Stomach (tissue), 9 donors: Measurements from ENCODE around the gene MTR. TPM values are rescaled to one million over a fixed set of nuclear protein-coding genes. Genes with fewer than 3 reads are reported as not detected.

Source experiments
- DNase-seq, 2 donors: peaks; one replicate each; pipeline versions ENCODE4 v3.0.0 to v3.0.0-alpha.2; 2013 to 2019
- H3K27ac ChIP-seq, 5 donors: fragments of 200-600 bp in 4 of 5; sonication (generic) in 4 of 5; one replicate each; pipeline ENCODE4 v1.5.1; 2013 to 2019; ENCODE audit warnings: mild to moderate bottlenecking in 1 of 5, moderate library complexity in 1 of 5
- H3K27me3 ChIP-seq, 3 donors: fragments of 200-600 bp; sonication (generic); one replicate each; pipeline ENCODE4 v1.5.1; 2017 to 2019; ENCODE audit warnings: mixed run types in 1 of 3
- H3K36me3 ChIP-seq, 4 donors: fragments of 200-600 bp; sonication (generic); 1 replicate in 3 of 4; 2 replicates in 1 of 4; pipeline ENCODE4 v1.5.1; 2016 to 2019
- H3K4me1 ChIP-seq, 4 donors: fragments of 200-600 bp; sonication (generic); one replicate each; pipeline ENCODE4 v1.5.1; 2016 to 2019
- H3K4me3 ChIP-seq, 4 donors: fragments of 200-600 bp; sonication (generic) in 3 of 4; one replicate each; pipeline ENCODE4 v1.5.1; 2016 to 2019; ENCODE audit warnings: mild to moderate bottlenecking in 1 of 4
- H3K9me3 ChIP-seq, 4 donors: fragments of 200-600 bp; sonication (generic); one replicate each; pipeline ENCODE4 v1.5.1; 2016 to 2019
- CTCF ChIP-seq, 7 experiments: fragments of 450-650 bp in 4 of 7; fragments of 200-600 bp in 3 of 7; sonication (generic) in 3 of 7; IDR thresholded peaks; one replicate each; pipeline ENCODE4 v1.5.1; 2016 to 2019; ENCODE audit warnings: antibody characterized with exemption in 7 of 7, control low read depth in 2 of 7, mild to moderate bottlenecking in 1 of 7
- EP300 ChIP-seq: sonication (generic); formaldehyde crosslinking; IDR thresholded peaks from one replicate; pipeline ENCODE4 v1.6.1; 2017; ENCODE audit warnings: antibody characterized with exemption
- POLR2A ChIP-seq, 4 donors: fragments of 450-650 bp; IDR thresholded peaks; one replicate each; pipeline ENCODE4 v1.6.1; 2016; ENCODE audit warnings: antibody characterized with exemption in 4 of 4, control low read depth in 2 of 4, mild to moderate bottlenecking in 1 of 4, moderate library complexity in 1 of 4
- POLR2AphosphoS5 ChIP-seq, 3 donors: sonication (generic); formaldehyde crosslinking; IDR thresholded peaks; one replicate each; pipeline ENCODE4 v1.6.1; 2016; ENCODE audit warnings: antibody characterized with exemption in 3 of 3
- WGBS, 5 donors: extraction: QIAGEN DNeasy Blood & Tissue Kit in 3 of 5; methylation state at CpG; one replicate each; pipeline versions ENCODE4 v1.1.5 to v1.1.7; 2013 to 2018; 5-methylcytosine and 5-hydroxymethylcytosine counted together
- intact Hi-C: fragments of 100-400 bp; cut with DNase I; formaldehyde crosslinking; loops from one replicate; pipeline ENCODE4 v1.15.1; 2023; ENCODE audit warnings: low total_unique reads
- polyA plus RNA-seq, 3 donors: library from polyadenylated mRNA; stranded (reverse); fragments of 200-250 nt; gene quantifications; one replicate each; pipeline ENCODE4 v1.2.3, GENCODE V29; 2013
- total RNA-seq, 5 donors: library from RNA; depleted of rRNA; stranded (reverse); fragments of >200 nt; gene quantifications; one replicate each; pipeline versions ENCODE4 v1.1.0 to v1.2.3, GENCODE V29; 2014 to 2016
- donor health status: healthy with polysubstance abuse.
- donor health status: Bipolar disorder and iron deficiency.
- donor health status: healthy.

MTR gene
- total and polyA plus RNA-seq, 8 donors: 3.1 to 57.3 (median 23.6) TPM

DNA sequence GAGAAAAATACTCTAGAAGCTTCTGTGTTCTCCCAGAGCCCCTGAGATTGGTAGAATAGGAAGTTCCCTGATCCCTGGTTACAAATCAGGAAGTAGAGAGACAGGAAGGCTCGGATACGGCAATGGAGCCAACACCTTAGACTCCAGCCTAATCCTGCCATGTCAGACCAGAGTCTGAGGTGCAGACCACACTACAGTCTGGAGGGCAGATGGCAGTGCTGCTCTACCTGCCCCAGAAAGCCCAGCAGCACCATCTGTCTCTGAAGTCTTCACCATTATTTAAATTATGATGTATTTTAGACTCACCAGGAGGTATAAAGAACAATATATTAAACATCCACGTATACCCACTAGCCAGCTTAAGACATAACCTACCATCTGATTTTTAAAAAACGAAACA is 93.0 kb downstream of the MTR start:
- Histone ChIP-seq H3K4me3 (no peak overlapping the region), H3K4me1 (peaks cover 0 to 20% (median 2%) of the 10 kb centered on the region in 4 donors), H3K9me3 (no peaks in the 10 kb centered on the region), H3K36me3 (peaks cover 45 to 97% (median 83%) of the 10 kb centered on the region in 4 donors), H3K27me3 (no peaks in the 10 kb centered on the region), H3K27ac (peak overlapping the region in 1 of 5 donors; percentile 76)
- WGBS, 5 donors: 75 to 87% (median 83%) methylated on average over 4 of the region's 4 CpGs
- intact Hi-C loops: no loop called here
- no peak for DNase-seq
- no peak for TF ChIP-seq POLR2AphosphoS5 (IDR thresholded peaks at IDR 0.05)
- TF ChIP-seq CTCF (IDR thresholded peaks at IDR 0.05): no peak
- TF ChIP-seq POLR2A (IDR thresholded peaks at IDR 0.05): no peak
- no peak for TF ChIP-seq EP300

DNA sequence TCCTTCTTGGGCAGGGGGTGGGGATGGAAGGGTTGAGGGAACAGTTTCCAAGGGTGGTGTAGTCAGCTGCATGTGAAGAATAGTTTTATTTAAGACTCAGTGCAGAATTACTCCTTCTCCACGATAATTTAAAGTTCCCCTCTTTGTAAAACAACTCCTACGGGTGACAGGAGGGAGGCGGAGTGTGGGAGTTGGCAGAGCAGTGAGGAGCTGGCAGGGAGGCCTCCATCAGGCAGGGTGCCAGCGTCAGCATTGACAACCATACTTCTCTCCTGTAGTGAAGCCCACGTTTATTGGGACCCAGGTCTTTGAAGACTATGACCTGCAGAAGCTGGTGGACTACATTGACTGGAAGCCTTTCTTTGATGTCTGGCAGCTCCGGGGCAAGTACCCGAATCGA is 93.8 kb downstream of the MTR start:
- peak overlapping the region in 1 of 5 donors; percentile 76 for H3K27ac ChIP-seq
- DNase-seq: peak in 1 of 2 donors; percentile 38
- H3K4me1 ChIP-seq: peaks cover 0 to 27% (median 2%) of the 10 kb centered on the region in 4 donors
- TF ChIP-seq CTCF (IDR thresholded peaks at IDR 0.05) (no peak), POLR2AphosphoS5 (IDR thresholded peaks at IDR 0.05) (no peak), EP300 (no peak), POLR2A (IDR thresholded peaks at IDR 0.05) (no peak)
- WGBS, 5 donors: 54 to 74% (median 64%) methylated on average over 8 of the region's 8 CpGs
- no peaks in the 10 kb centered on the region for H3K27me3 ChIP-seq
- H3K9me3 ChIP-seq: no peaks in the 10 kb centered on the region
- H3K4me3 ChIP-seq: no peak overlapping the region
- intact Hi-C loops: no loop called here
- peaks cover 45 to 100% (median 88%) of the 10 kb centered on the region in 4 donors for H3K36me3 ChIP-seq

- 75 to 90% (median 86%) methylated on average over 21 to 24 of the region's 24 CpGs for WGBS, 5 donors
- peaks cover 41 to 100% (median 92%) of the 10 kb centered on the region in 4 donors for H3K36me3 ChIP-seq
- peaks cover 0 to 27% (median 2%) of the 10 kb centered on the region in 4 donors for H3K4me1 ChIP-seq
Observed at GRCh38 chr1:236890152-236891056, 95.3 kb downstream of the MTR start.

More at GRCh38 chr1:236890152-236891056, 95.3 kb downstream of the MTR start:
- intact Hi-C loops: no loop called here
- no peak overlapping the region for H3K4me3 ChIP-seq
- no peaks in the 10 kb centered on the region for H3K9me3 ChIP-seq
- no peaks in the 10 kb centered on the region for H3K27me3 ChIP-seq
- H3K27ac ChIP-seq: peak overlapping the region in 2 of 5 donors; percentile 42 to 76
- DNase-seq: peak in 1 of 2 donors; percentile 71
- TF ChIP-seq CTCF (IDR thresholded peaks at IDR 0.05) (peak in 1 of 7 experiments; percentile 13), POLR2AphosphoS5 (IDR thresholded peaks at IDR 0.05) (peak; percentile 30 to 78 (median 68)), EP300 (peak; percentile 53), POLR2A (IDR thresholded peaks at IDR 0.05) (no peak)
